Head of caudate nucleus (tissue), 42 donors: Measurements from ENCODE around the gene PARP6.

Source experiments
- DNase-seq, 42 donors: peaks; one replicate each; pipeline versions ENCODE4 v3.0.0 to v3.0.0-alpha.2; 2020 to 2021; ENCODE audit warnings: mixed read lengths in 7 of 42
- intact Hi-C: fragments of 100-400 bp; cut with DNase I; formaldehyde crosslinking; loops from one replicate; pipeline ENCODE4 v1.15.0; 2022

Gene PARP6

DNA sequence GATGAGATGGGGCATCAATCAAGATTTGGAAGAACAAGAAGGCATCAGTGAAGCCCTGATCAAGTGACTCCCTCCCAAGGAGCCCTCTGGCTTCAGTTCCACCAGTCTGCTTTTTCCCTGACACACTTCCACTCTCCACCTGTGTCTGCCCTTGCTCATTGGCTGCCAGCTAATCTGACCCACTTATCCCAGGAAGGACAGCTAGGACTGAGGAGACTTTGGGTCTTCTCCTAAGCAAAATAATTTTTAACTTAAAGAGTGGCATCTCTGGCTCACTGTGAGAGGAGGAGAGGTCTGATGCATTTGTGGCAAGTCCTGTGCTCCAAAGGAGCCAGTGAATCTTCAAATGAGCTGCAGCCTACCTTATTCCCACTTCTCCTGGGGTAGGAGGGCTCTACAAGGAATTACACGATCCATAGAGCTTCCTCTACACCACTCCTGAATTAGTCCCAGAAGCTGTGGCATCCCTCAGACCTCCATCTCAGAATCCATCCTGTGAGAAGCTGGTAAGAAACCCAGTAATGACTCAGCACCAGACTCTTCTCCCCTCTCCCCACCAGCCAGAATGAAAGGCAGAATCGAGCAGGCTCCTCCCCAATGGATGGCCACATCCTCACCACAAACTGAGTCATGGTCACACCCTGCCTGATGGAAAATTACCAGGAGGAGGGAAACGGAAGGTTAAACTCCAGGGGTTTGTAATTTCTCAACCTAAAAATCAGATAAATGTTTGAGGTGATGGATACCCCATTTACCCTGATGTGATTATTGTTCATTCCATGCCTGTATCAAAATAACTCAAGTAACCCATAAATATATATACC lies 35.1 kb downstream of the PARP6 start:
- DNase-seq = peak in 9 of 42 donors; percentile 4 to 44 (median 18)
- intact Hi-C loops = no loop called here

DNA sequence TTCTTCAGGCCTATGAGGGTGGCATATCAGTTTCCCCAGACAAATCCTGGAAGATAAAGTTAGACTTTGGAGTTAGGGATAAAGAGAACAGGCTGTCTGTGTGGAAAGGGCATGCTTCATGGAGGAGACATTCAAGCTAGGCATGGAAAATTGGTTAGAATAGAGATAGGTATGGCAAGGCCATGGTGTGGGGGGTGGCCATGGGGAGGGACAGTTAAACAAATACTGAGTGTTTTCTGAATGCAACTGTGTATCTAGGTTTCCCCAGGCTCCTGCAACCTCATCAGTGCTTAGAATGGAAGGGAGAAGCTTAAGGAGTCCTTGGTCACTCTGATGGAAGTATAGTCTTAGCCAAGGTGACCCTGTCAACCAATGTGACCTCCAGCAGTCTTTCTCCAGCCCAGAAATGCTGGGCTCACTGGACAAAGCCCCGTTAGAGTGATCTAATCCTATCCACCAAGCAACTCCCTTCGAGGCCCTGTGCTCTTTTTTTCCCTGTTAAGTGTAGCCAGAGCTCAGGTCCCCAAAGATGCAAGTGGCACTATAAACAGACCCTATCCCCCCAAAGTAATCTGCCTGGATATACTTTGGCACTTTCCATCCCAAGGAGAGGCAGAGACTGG lies 35.9 kb downstream of the PARP6 start:
- no peak for DNase-seq
- intact Hi-C loops = no loop called here

DNA sequence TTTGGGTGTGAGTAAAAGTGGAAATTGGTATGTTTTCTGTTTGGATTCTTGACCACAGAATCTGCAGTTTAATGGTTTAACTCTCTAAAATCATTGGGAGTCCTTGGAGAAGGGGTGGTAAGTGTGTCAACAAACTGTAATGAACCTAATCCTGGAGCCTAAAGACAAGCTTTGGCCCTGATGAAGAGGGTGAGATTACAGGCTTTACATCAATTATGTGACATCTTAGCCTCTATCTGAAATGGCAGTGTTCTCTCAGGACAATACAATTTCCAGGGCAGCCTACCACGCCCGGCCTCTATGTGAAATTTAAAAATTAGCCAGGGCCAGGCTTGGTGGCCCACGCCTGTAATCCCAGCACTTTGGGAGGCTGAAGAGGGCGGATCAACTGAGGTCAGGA lies 37.1 kb downstream of the PARP6 start:
- intact Hi-C loops = no loop called here
- DNase-seq = no peak

DNA sequence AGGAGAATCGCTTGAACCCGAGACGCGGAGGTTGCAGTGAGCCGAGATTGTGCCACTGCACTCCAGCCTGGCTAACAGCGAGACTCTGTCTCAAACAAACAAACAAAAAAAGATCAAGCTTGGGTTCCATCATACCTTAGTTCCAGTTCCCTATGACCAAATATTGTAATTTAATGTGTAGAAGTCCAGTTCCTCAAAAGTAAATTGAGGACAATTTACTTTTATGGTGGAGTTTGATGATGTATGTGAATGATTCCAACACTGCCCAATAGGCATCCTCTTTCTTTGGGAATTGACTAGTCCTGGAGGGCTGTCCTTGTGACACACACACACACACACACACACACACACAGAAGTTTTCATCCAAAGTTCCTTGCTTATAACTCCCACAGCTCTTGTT lies 38.6 kb downstream of the PARP6 start:
- DNase-seq = no peak
- intact Hi-C loops = no loop called here

DNA sequence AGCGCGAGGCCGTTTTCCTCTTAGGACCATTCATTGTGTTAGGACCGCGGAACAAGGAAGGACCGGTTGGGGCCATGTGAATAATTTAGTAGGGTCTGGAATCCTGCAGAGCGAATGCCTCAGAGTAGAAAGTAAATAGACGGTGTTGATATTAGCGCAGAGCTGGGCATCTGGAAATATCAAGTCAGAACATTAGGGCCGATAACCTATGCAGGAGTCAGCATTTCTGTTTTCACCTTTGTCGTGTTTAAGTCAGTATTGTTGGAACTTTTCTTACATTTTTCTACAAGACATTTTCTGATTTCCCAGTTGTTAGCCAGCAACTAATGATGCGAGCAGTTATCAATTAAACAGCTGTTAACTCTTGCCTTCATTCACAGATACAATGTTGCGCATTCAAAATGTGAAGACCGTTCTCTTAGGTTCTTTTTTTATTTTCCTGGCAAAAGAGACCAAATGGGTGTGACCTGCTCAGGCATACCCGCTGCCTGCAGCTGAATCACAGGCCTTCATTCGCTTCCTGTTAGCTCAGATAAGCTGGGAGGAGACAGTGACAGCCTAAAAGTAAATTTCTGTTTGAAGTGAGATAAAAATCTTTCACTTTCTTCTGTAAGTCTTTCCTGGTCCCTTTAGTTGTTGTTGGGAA lies 40.4 kb downstream of the PARP6 start:
- DNase-seq = peak in 2 of 42 donors; percentile 11 to 15
- intact Hi-C loops = loop anchor here (2.0 kb wide), 1 partner anchor 41 kb away; the partner anchor contains the start of gene PARP6

DNA sequence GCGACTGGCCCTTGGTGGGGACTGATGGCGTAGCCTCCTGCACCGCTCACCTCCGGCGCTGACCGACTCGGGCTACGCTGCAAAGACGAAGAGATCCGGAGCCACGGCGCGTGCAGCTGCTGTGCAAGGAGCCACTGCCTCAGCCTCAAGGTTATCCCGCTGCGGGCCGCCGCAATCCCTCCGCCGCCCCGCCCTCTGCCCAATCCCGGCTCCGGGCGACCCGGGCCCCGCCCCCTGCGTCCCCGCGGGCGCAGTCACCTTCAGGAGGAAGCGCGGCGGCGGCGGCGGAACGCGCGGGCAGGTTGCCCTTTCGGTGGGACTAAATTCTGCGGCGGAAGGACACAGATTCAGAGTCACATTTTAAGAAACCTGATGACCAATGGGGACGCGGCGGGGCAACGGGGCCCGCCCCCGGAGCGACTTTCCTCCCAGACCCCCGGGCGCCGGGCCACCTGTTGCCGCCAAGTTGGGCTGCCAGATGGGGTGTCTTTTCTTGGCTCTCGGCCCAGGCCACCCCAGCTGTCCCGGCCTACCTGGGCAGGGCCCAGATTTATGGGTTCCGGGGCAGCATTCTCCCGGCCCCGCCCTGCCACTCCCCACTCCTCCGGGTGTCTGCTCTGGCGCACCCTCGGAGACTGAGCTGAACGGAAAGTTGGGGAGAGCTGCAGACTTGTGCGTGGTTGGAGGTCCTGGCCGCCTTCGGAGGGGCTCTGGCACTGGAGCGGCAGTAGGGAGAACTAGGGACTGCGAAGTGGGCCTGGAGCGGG lies 41.1 kb downstream of the PARP6 start, which contains the start of gene PKM:
Gene PKM, minus strand, starts transcription at position 125 of the 767 bp plus-strand sequence. CDS start 12,093 bp downstream, outside the sequence.
- intact Hi-C loops = loop anchor here (2.0 kb wide), 1 partner anchor 42 kb away; the partner anchor contains the start of gene PARP6
- peak; percentile 75 to 97 (median 92) for DNase-seq

DNA sequence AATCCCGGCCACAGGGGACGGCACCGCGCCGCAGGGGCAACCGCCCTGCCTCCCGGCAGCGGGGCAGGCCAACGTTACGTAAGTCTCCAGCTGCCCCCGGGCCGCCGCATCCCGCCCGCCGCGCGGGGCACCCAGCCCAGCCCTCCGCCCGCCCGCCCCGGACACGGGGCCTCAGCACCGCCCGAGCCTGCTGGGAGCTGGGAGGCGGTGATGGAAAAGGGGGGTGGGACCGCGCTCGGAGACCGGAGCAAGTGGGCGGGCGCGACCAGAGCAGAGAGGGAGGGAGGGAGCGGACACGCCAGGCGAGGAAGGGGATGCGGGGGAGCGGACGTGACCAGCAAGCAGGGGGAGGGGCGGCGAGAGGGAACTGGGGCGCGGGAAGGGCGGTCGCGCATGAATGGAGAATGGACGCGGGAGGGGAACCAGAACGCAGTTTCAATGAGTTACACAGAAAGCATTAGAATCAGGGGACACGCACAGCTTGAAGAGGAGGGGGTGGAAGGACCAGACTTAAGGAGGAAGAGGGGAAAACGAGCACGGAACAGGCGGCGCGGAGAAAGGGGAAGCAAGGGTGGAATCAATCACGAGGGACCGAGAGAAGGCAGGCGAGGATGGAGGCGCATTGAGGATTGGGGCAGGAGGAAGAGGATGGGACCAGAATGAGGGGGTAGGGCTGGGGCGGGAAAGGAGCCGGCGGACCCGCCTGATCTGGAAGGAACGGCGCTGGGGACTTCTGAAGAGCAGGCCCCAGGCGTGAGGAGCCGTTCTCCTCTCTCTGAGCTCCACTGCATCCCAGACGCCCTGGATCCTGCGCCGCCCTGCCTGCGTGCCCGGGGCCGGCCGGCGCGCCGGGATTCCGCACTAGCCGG lies 41.9 kb downstream of the PARP6 start:
- intact Hi-C loops = loop anchor here (2.0 kb wide), 1 partner anchor 42 kb away; the partner anchor contains the start of gene PARP6

DNA sequence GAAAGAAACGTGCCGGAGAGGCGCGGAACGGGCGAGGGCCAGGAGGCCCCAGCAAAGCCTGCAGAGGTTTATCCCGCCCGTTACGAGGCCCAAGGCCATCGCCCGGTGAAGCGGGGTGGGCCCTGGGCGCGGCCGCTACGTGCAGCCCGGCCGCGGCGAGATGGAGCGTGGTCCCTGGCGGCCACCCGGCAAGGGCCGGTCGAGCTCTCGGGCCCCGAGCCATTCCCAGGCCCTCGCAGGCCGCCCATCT lies 42.5 kb downstream of the PARP6 start:
- intact Hi-C loops = loop anchor here (2.0 kb wide), 1 partner anchor 43 kb away; the partner anchor contains the start of gene PARP6
- DNase-seq = peak in 1 of 42 donors; percentile 32

More for the DNA sequence above, 41.9 kb downstream of the PARP6 start:
- peak; percentile 72 to 95 (median 88) for DNase-seq

DNA sequence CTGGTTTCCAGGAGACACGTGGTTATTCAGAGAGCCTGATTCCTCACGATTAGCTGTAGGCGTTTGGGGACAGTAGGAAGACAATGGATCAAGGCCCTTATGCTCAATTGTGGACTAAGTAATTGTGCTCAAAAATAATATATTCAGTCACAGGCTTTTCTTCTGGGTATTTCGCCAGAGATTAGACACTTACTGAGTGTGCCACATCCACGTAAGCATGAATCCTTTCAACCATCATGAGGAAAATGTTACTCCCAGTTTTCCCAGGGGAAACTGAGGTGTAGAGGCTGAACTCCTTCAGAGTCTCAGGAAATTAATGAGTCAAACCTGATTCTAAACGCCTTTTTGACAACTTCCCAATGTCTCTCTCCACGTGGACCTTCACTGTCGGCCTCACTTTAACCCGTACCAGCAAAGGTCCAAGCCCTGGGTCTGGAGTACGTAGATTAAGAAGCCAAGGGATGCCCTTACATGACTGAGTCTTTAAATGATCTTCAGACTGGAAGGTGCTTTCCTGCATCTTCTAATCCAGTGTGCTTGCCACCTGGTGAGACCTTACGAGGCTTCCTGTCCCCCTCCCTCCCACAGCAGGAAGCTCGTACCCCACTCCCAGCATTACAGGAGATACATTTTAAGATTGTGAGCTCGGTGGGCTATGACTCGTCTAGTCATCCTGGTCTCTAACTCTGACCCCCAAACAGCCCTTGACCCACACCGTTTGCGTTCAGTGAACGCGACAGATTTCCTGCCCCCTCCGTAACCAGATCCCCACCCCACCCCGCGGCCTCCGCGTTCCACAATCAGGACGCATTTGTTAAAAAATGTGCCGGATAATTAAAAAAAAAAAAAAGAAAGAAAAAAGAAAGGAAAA lies 43.0 kb downstream of the PARP6 start:
- intact Hi-C loops = no loop called here
- peak in 18 of 42 donors; percentile 8 to 66 (median 30) for DNase-seq

DNA sequence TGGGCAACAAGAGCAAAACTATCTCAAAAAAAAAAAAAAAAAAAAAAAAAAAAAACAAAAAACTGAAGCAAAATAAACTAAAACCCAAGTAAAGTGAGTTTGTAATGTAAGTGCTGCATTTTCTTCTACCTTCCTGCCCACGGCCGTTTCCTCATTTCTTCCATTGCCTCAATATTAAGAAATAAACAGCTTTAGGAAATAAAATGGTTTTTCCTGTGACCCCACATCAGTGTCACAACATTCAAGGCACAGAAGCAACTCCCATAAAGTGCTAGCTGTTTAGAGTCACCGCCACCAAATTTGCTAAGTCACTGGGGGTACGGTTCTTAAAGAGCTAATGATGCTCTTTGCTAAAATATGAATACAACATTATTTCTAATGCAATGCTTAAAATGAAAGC lies 44.6 kb downstream of the PARP6 start:
- intact Hi-C loops = no loop called here
- no peak for DNase-seq

DNA sequence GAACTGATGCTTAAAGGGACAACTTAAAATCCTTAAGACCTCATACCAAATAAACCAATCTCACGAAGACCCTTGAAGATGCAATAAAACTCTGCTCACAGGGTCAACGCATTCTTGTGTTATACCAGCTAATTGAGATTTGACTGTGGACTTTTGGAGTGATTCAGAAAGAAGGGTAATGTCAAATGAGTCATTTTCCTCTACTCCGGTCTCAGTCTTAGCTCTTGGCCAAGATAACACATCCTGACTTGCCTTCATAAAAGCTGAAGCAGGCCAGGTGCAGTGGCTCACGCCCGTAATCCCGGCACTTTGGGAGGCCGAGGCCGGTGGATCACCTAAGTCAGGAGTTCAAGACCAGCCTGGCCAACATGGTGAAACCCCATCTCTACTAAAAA lies 45.2 kb downstream of the PARP6 start:
- intact Hi-C loops = no loop called here
- DNase-seq = no peak

DNA sequence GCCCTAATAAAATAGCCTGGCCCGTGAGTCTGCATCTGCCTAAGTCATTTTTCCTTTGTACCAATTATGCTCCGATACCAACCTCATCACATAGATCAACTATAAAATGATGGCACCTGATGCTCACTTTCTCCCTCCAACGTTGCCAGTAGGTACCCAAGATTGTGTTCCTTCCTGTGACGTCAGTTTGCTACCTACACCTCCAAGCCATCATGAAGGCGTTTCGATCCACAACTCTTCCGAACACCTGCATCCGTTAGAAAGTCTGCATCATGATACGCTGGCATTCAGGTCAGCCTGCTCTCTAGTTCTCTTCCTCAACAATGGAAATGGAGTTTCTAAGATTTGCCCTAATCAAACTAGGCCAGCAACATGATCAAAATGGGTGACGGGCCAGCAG lies 49.1 kb downstream of the PARP6 start:
- intact Hi-C loops = no loop called here
- DNase-seq = no peak

DNA sequence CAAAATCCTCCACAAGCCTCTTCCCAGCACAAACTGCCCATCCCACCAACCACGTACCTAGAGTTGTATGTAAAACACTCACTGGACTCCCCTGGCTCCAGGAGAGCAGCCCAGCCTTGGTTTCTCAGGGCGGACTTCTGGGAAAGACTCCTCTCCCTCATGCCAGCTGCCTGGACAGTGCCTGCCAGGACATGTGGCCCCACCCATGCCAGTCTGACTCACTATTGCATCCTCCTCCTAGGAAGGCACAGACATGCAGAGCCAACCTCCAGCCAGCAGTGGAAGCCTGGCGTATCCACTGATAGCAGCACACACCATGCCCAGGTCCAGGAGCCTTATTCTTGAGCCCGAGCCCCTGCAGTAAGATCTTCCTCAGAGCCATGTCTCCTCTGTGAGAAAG lies 50.0 kb downstream of the PARP6 start:
- peak in 6 of 42 donors; percentile 29 to 61 (median 47) for DNase-seq
- intact Hi-C loops = no loop called here

DNA sequence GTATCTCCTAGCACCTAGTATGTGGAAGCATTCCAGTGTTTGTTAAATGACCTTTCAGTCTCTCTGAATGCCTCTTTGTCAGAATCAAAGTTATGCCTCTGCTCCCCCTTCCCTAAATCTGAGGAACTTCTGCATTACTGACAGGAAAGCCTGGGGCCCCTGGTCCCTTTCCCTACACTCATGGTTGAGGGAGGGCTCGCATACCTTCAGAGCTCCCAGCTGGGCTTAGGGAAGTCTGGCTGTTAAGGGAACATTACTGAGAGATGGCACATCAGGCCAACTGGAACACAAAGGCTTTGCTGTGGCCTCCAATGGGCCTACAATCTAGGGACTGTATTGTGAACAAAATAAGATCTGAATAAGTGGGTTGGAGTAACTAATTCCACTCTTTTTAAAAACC lies 51.7 kb downstream of the PARP6 start:
- DNase-seq = no peak
- intact Hi-C loops = no loop called here

DNA sequence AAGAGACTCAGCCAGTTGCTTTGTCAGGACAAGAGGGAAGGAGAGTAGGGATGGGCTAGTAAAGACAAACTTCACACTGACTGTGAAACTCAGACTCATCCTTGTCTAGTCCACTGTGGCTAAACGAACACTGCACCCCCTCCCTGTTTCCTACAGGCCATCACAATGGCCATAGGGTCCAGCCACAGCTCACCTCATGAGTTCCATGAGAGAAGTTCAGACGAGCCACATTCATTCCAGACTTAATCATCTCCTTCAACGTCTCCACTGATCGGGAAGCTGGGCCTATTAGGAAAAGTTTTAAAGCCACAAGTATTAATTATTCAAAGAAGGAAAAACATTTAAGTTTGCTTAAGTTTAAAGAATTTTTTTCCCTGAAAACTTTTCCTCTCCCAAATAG lies 55.1 kb downstream of the PARP6 start:
- intact Hi-C loops = no loop called here

DNA sequence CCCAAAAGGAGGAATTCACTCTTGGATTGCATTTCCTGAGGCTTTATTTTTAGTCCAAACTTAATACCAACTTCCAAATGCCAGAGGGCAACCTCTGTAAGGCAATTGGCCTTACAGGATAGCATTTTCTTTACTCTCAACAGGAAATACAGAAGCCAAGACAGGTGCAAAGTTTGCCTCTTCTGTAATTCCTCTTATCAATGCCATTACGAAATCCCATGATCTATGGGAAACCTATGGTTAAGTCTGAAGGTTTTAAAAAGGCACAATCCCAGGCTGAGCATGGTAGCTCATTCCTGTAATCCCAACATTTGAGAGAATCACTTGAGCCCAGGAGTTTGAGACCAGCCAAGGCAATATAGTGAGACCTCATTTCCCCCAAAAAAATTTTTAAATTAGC lies 56.3 kb downstream of the PARP6 start:
- intact Hi-C loops = no loop called here
- no peak for DNase-seq

More for the DNA sequence above, 55.1 kb downstream of the PARP6 start:
- DNase-seq = no peak

DNA sequence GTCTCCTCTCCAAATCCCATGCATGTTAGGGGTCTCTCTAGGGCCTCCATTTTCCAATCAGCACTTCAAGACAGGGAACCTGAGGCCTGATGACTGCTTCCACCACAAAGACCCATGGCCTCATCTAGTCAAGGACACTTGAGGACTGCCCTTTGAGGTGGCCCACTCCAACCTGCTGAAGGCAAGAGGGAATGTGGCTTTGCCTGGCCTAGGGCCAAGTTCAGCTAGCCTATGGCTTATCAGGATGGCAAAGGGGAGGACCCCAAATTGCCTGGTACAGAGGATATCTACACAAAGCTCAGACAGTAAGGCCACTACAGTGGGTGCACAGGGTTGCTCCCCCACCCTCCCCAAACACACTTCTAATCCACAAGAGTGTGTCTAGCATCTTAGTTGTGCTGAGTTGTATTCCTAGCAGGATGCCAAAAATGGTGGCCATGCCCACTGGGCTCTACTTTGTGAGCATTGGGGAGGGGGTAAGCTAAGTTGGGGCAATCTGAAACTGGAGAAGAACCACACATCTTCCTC lies 64.7 kb downstream of the PARP6 start:
- intact Hi-C loops = no loop called here
- DNase-seq = no peak
